Endothelial cell of umbilical vein (primary cell): ENCODE measurements around the gene THAP4. TPM values are rescaled to one million over a fixed set of nuclear protein-coding genes. Genes with fewer than 3 reads are reported as not detected.
"Not testable (repeated sequence)": the region's sequence is repeated elsewhere in the genome, so short reads cannot be mapped to it uniquely, and the experiment has no call there.

ENCODE experiments used
- BruUV-seq: library from RNA; stranded (reverse); fragments of 400-500 nt; replicated peaks from 2 replicates; lab custom pipeline; 2021; lab: Mats Ljungman, UMichigan
- CTCF ChIA-PET: fragments of 300-600, 350-600 bp; sonication (Branson Sonifier 250); formaldehyde crosslinking; loops from one replicate; lab custom pipeline; 2021; ENCODE audit warnings: antibody characterized with exemption, inconsistent platforms; lab: Charles Lee
- POLR2A ChIA-PET: fragments of 300-600, 350-600 bp; sonication (Branson Sonifier 250); formaldehyde crosslinking; loops from one replicate; lab custom pipeline; 2021; ENCODE audit warnings: antibody characterized with exemption, inconsistent platforms; lab: Charles Lee
- DNase-seq: peaks from one replicate; pipeline ENCODE4 v3.0.0-alpha.2; 2011; ENCODE audit warnings: low read depth, low spot score
- FAIRE-seq: peaks from 2 replicates; lab custom pipeline; 2011; peaks lifted over from hg19 to GRCh38; lab: Jason Lieb, UNC
- H2AFZ ChIP-seq: 2 replicates; pipeline ENCODE4 v1.6.0; 2012; ENCODE audit warnings: low read depth, low read length, control low read depth, inconsistent platforms
- H3K27ac ChIP-seq: 2 replicates; pipeline ENCODE4 v1.5.1; 2011; ENCODE audit warnings: low read depth, mild to moderate bottlenecking, control low read depth, low read length, moderate library complexity; ENCODE audit not compliant: insufficient read depth
- H3K27me3 ChIP-seq, 2 experiments: 2 replicates each; pipeline versions ENCODE4 v1.6.0 to v1.6.1; 2011; ENCODE audit warnings: low read length in 2 of 2, mixed read lengths in 1 of 2; ENCODE audit not compliant: control insufficient read depth in 2 of 2, insufficient read depth in 2 of 2
- H3K36me3 ChIP-seq, 2 experiments: 2 replicates in 1 of 2; 3 replicates in 1 of 2; pipeline ENCODE4 v1.5.1; 2011; ENCODE audit warnings: low read length in 2 of 2, mild to moderate bottlenecking in 1 of 2, moderate library complexity in 1 of 2; ENCODE audit not compliant: control insufficient read depth in 2 of 2, insufficient read depth in 2 of 2; ENCODE audit errors: extremely low read depth in 1 of 2
- H3K4me1 ChIP-seq: 3 replicates; pipeline ENCODE4 v1.5.1; 2011; ENCODE audit warnings: mild to moderate bottlenecking, low read length; ENCODE audit not compliant: control insufficient read depth, insufficient read depth; ENCODE audit errors: extremely low read depth
- H3K4me2 ChIP-seq: 2 replicates; pipeline ENCODE4 v1.6.1; 2011; ENCODE audit warnings: low read length, control low read depth, mixed read lengths; ENCODE audit not compliant: insufficient read depth
- H3K4me3 ChIP-seq, 3 experiments: fragments of 200-600 bp in 1 of 3; sonication (generic), shearing (Covaris generic) in 1 of 3; replicated peaks in 1 of 3; 2 replicates each; pipeline ENCODE4 v1.5.1; 2011 to 2016; ENCODE audit warnings: control low read depth in 3 of 3, low read length in 3 of 3, mild to moderate bottlenecking in 2 of 3, inconsistent platforms in 1 of 3, low read depth in 1 of 3, moderate library complexity in 1 of 3; ENCODE audit not compliant: insufficient read depth in 1 of 3
- H3K79me2 ChIP-seq: 2 replicates; pipeline ENCODE4 v1.6.0; 2012; ENCODE audit warnings: low read length, inconsistent platforms; ENCODE audit not compliant: control insufficient read depth, insufficient read depth
- H3K9ac ChIP-seq: replicated peaks from 2 replicates; pipeline ENCODE3; 2011; ENCODE audit warnings: low read length, control low read depth; ENCODE audit not compliant: insufficient read depth; ENCODE audit errors: extremely low read depth
- H3K9me1 ChIP-seq: replicated peaks from 3 replicates; pipeline ENCODE4 v1.6.0; 2011; ENCODE audit warnings: mild to moderate bottlenecking, low read length; ENCODE audit not compliant: control insufficient read depth, insufficient read depth; ENCODE audit errors: extremely low read depth
- H3K9me3 ChIP-seq: replicated peaks from 2 replicates; pipeline ENCODE4 v1.5.1; 2012; ENCODE audit warnings: low read length, inconsistent platforms; ENCODE audit not compliant: control insufficient read depth, insufficient read depth
- H4K20me1 ChIP-seq: replicated peaks from 2 replicates; pipeline ENCODE3; 2011; ENCODE audit warnings: mild to moderate bottlenecking, low read length; ENCODE audit not compliant: control insufficient read depth, insufficient read depth; ENCODE audit errors: extremely low read depth
- EZH2 ChIP-seq: IDR thresholded peaks from 2 replicates; pipeline ENCODE4 v1.6.1; 2012; ENCODE audit warnings: borderline replicate concordance, low read depth, mild to moderate bottlenecking, moderate library complexity, low read length, inconsistent platforms; ENCODE audit not compliant: severe bottlenecking
- GATA2 ChIP-seq: IDR thresholded peaks from 2 replicates; pipeline ENCODE4 v1.7.0; 2011; ENCODE audit warnings: low read depth, mild to moderate bottlenecking, moderate library complexity, mixed read lengths, low read length; ENCODE audit not compliant: insufficient read length, insufficient read depth
- JUN ChIP-seq: IDR thresholded peaks from 2 replicates; pipeline ENCODE4 v1.6.1; 2011; ENCODE audit warnings: borderline replicate concordance, low read depth; ENCODE audit not compliant: insufficient read length, insufficient read depth
- MYC ChIP-seq: IDR thresholded peaks from one replicate; pipeline ENCODE4 v1.6.1; 2011; ENCODE audit warnings: mild to moderate bottlenecking, low read depth, low read length
- POLR2A ChIP-seq: IDR thresholded peaks from 2 replicates; pipeline ENCODE4 v1.6.1; 2012; ENCODE audit warnings: low read depth, mild to moderate bottlenecking, control low read depth, low read length
- dilution Hi-C: fragments of 300-500 bp; cut with MboI; formaldehyde crosslinking; loops from one replicate; pipeline ENCODE4 v1.15.0; 2019; ENCODE audit warnings: low sequenced_read_pairs; ENCODE audit not compliant: extremely low pct_ligation_motif_present
- intact Hi-C: fragments of 100-400 bp; cut with micrococcal nuclease; formaldehyde crosslinking; loops from one replicate; pipeline ENCODE4 v1.10.0; 2022
- polyA plus RNA-seq, 4 experiments: library from polyadenylated mRNA; depleted of rRNA in 3 of 4; stranded (reverse) in 3 of 4; unstranded in 1 of 4; fragments of >200 nt; gene quantifications; 2 replicates each; pipeline versions ENCODE4 v1.2.1 to v1.2.3, GENCODE V29; 2011 to 2012; ENCODE audit warnings: missing spikeins in 1 of 4
- total RNA-seq: library from RNA; stranded (reverse); gene quantifications from 2 replicates; pipeline ENCODE4 v1.2.3, GENCODE V29; 2021

THAP4 gene
- total and polyA plus RNA-seq, 2 donors (not counting 3 experiments of a cell fraction or from before 2014, with no cell fraction given) = 45.4 to 47.4 TPM

DNA sequence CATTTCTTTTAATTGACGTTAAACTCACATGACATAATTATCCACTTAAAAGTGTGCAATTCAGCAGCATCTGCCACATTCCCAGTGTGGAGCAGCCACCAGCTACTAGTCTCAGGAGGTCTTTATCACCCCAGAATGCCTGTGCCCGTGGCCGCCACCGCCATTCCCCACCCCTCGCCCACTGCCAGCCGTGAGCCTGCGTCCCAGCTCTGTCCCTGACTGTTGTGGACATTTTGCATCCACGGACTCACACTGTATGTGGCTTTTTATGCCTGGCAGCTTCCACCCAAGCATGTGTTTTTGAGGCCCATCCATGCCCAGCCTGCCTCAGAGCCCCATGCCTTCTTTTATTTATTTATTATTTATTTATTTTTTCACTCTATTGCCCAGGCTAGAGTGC is 69.2 kb downstream of the THAP4 start:
- Histone ChIP-seq H3K36me3 (peaks cover 5 to 37% of the 10 kb centered on the region in 2 experiments), H3K4me3 (no peak overlapping the region), H3K27me3 (no peaks in the 10 kb centered on the region), H2AFZ (no peak overlapping the region), H4K20me1 (no peaks in the 10 kb centered on the region), H3K4me2 (no peak overlapping the region), H3K4me1 (peaks cover 6% of the 10 kb centered on the region), H3K9me1 (no peaks in the 10 kb centered on the region), H3K9me3 (no peaks in the 10 kb centered on the region), H3K27ac (no peak overlapping the region), H3K9ac (no peak overlapping the region), H3K79me2 (peaks cover 27% of the 10 kb centered on the region)
- CTCF ChIA-PET = no interaction called here
- BruUV-seq = no TSS peak
- dilution Hi-C loops = no loop called here
- intact Hi-C loops = no loop called here
- TF ChIP-seq MYC (no peak), JUN (no peak), EZH2 (no peak), GATA2 (no peak), POLR2A (no peak)
- DNase-seq = no peak
- POLR2A ChIA-PET = no interaction called here
- FAIRE-seq = no peak

DNA sequence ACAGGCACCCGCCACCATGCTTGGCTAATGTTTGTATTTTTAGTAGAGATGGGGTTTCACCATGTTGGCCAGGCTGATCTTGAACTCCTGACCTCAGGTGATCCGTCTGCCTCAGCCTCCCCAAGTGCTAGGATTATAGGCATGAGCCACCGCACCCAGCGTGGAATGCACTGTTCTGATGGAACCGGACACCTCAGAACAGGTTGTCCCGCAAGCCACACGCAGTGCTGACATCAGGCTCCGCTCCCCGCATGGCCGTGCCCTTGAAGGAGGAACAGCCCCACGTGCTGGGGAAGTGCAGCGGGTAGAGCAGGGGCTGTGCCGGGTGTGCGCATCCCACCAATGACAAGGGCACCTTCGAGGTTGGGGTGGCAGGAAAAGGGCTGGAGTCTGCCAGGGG is 69.7 kb downstream of the THAP4 start:
- H3K9me3 ChIP-seq, POLR2A ChIA-PET, H3K27me3 ChIP-seq, H4K20me1 ChIP-seq, H3K9ac ChIP-seq, BruUV-seq, intact Hi-C loops, H3K4me3 ChIP-seq, H3K9me1 ChIP-seq, FAIRE-seq, dilution Hi-C loops, H3K27ac ChIP-seq, H3K4me1 ChIP-seq, DNase-seq, H2AFZ ChIP-seq, CTCF ChIA-PET, H3K4me2 ChIP-seq: not testable (repeated sequence)
- Histone ChIP-seq H3K36me3 (peaks cover 5 to 38% of the 10 kb centered on the region in 2 experiments), H3K79me2 (peaks cover 33% of the 10 kb centered on the region)
